PC-3 (cell line): Measurements from ENCODE around the gene OR2L5. TPM values are rescaled to one million over a fixed set of nuclear protein-coding genes. Genes with fewer than 3 reads are reported as not detected.

Experiments used
- ATAC-seq: fragments of 200-7000 bp; cut with Tn5 transposase; 2 replicates; pipeline ENCODE4 v1.9.1; 2020; ENCODE audit warnings: mild to moderate bottlenecking, moderate library complexity
- Bru-seq: library from RNA; stranded (reverse); fragments of 400-500 nt; gene quantifications from one replicate; lab custom pipeline; 2021; lab: Mats Ljungman, UMichigan
- BruChase-seq, 2 experiments: library from RNA; stranded (reverse); fragments of 400-500 nt; gene quantifications; one replicate each; lab custom pipeline; 2021; lab: Mats Ljungman, UMichigan
- BruUV-seq: library from RNA; stranded (reverse); fragments of 400-500 nt; replicated peaks from 2 replicates; lab custom pipeline; 2021; lab: Mats Ljungman, UMichigan
- CTCF ChIA-PET: fragments of 300-600 bp; sonication (Branson Sonifier 250); formaldehyde crosslinking; loops from one replicate; lab custom pipeline; 2022; ENCODE audit warnings: antibody characterized with exemption; lab: Charles Lee
- POLR2A ChIA-PET: fragments of 300-600 bp; sonication (Branson Sonifier 250); formaldehyde crosslinking; loops from one replicate; lab custom pipeline; 2022; ENCODE audit warnings: antibody characterized with exemption; ENCODE audit not compliant: unreplicated experiment; lab: Charles Lee
- DNase-seq: peaks from one replicate; pipeline ENCODE4 v3.0.0-alpha.2; 2015
- H2AFZ ChIP-seq: fragments of 300-600 bp; sonication (generic); 2 replicates; pipeline ENCODE4 v1.6.0; 2016; ENCODE audit warnings: antibody characterized with exemption, low read length
- H3F3A ChIP-seq: fragments of 300-600 bp; sonication (generic); one replicate; pipeline ENCODE4 v1.6.0; 2017; ENCODE audit warnings: antibody characterized with exemption, low read length, control low read depth, mild to moderate bottlenecking; ENCODE audit not compliant: unreplicated experiment
- H3K27ac ChIP-seq: fragments of 300-600 bp; sonication (generic); 2 replicates; pipeline ENCODE4 v1.5.1; 2016; ENCODE audit warnings: mild to moderate bottlenecking, low read length
- H3K27me3 ChIP-seq: fragments of 300-600 bp; sonication (generic); 2 replicates; pipeline ENCODE4 v1.6.1; 2016; ENCODE audit warnings: low read length, mixed read lengths
- H3K36me3 ChIP-seq: fragments of 300-600 bp; sonication (generic); 2 replicates; pipeline ENCODE4 v1.6.1; 2016; ENCODE audit warnings: low read depth, mixed run types, low read length, mixed read lengths
- H3K4me1 ChIP-seq: fragments of 300-600 bp; sonication (generic); 2 replicates; pipeline ENCODE4 v1.5.1; 2016; ENCODE audit warnings: low read length; ENCODE audit not compliant: insufficient read depth
- H3K4me2 ChIP-seq: fragments of 300-600 bp; sonication (generic); 2 replicates; pipeline ENCODE4 v1.6.0; 2016; ENCODE audit warnings: low read length
- H3K4me3 ChIP-seq: fragments of 300-600 bp; sonication (generic); 2 replicates; pipeline ENCODE4 v1.5.1; 2016; ENCODE audit warnings: mild to moderate bottlenecking, low read length, mixed read lengths
- H3K79me2 ChIP-seq: fragments of 300-600 bp; sonication (generic); 2 replicates; pipeline ENCODE4 v1.6.1; 2017; ENCODE audit warnings: low read length, mixed read lengths
- H3K9ac ChIP-seq: fragments of 300-600 bp; sonication (generic); 2 replicates; pipeline ENCODE4 v1.6.0; 2016; ENCODE audit warnings: mild to moderate bottlenecking, low read length
- H3K9me2 ChIP-seq: fragments of 300-600 bp; sonication (generic); replicated peaks from 2 replicates; pipeline ENCODE4 v1.6.1; 2016; ENCODE audit warnings: mixed run types, low read length, mixed read lengths
- H3K9me3 ChIP-seq: fragments of 300-600 bp; sonication (generic); 2 replicates; pipeline ENCODE4 v1.6.1; 2016; ENCODE audit warnings: low read length, mixed read lengths
- H4K20me1 ChIP-seq: fragments of 300-600 bp; sonication (generic); 2 replicates; pipeline ENCODE4 v1.6.1; 2016; ENCODE audit warnings: low read length, mixed read lengths
- EZH2 ChIP-seq: fragments of 300-600 bp; sonication (generic); IDR thresholded peaks from one replicate; pipeline ENCODE4 v1.6.1; 2017; ENCODE audit warnings: antibody characterized with exemption, mild to moderate bottlenecking, low read length; ENCODE audit not compliant: unreplicated experiment
- EZH2phosphoT487 ChIP-seq: fragments of 300-600 bp; sonication (generic); IDR thresholded peaks from 2 replicates; pipeline ENCODE4 v1.6.1; 2018; ENCODE audit warnings: mild to moderate bottlenecking, antibody characterized with exemption, low read length, borderline replicate concordance
- intact Hi-C: fragments of 100-400 bp; cut with micrococcal nuclease; formaldehyde crosslinking; loops from 2 replicates; pipeline ENCODE4 v1.9.0; 2023
- long read RNA-seq: library from polyadenylated mRNA; unstranded; transcript quantifications from one replicate; pipeline ENCODE4 v2.0.0, GENCODE V29; 2021; ENCODE audit not compliant: unreplicated experiment
- total RNA-seq: library from RNA; depleted of rRNA; stranded (reverse); fragments of >200 nt; gene quantifications from 2 replicates; pipeline ENCODE4 v1.2.3, GENCODE V29; 2014; rRNA removed
- TF ChIP-seq, protein P1 (sequence below): fragments of 300-600 bp; sonication (generic); conservative IDR thresholded peaks from 2 replicates; pipeline ENCODE4 v1.5.1; 2017; ENCODE audit warnings: antibody characterized with exemption, low read depth, mild to moderate bottlenecking, low read length

The OR2L5 gene
- 0.07 and 0.35 TPM in 2 replicates for total RNA-seq
- Bru-seq, nascent RNA: percentile 34 among the genes with signal in this experiment
- BruChase-seq, experiment 1, labeled RNA remaining after a 6-hour chase: percentile 38 among the genes with signal in this experiment
- percentile 50 among the genes with signal in this experiment for BruChase-seq, experiment 2, labeled RNA remaining after a 2-hour chase
- long read RNA-seq: 0 reads

GRCh38 chr1:248013229-248013710 lies at the start of gene OR2L5:
TSS of gene OR2L5 (plus strand) at chr1:248013660. CDS start at chr1:248021948, 8,288 bp downstream.
- BruUV-seq: no TSS peak
- Histone ChIP-seq H3K27me3 (no peaks in the 10 kb centered on the region), H3K4me2 (no peak within 1 kb of the TSS), H4K20me1 (no peaks in the 10 kb centered on the region), H3K9me3 (peaks cover 13% of the 10 kb centered on the region), H3K27ac (no peak within 1 kb of the TSS), H3K4me1 (no peaks in the 10 kb centered on the region), H3K79me2 (no peaks in the 10 kb centered on the region), H3K9ac (no peak within 1 kb of the TSS), H3F3A (no peaks in the 10 kb centered on the region), H2AFZ (no peak within 1 kb of the TSS), H3K4me3 (no peak within 1 kb of the TSS), H3K9me2 (no peaks in the 10 kb centered on the region; the same call in 1 of the 2 replicates), H3K36me3 (no peaks in the 10 kb centered on the region)
- TF ChIP-seq, protein P1, sequence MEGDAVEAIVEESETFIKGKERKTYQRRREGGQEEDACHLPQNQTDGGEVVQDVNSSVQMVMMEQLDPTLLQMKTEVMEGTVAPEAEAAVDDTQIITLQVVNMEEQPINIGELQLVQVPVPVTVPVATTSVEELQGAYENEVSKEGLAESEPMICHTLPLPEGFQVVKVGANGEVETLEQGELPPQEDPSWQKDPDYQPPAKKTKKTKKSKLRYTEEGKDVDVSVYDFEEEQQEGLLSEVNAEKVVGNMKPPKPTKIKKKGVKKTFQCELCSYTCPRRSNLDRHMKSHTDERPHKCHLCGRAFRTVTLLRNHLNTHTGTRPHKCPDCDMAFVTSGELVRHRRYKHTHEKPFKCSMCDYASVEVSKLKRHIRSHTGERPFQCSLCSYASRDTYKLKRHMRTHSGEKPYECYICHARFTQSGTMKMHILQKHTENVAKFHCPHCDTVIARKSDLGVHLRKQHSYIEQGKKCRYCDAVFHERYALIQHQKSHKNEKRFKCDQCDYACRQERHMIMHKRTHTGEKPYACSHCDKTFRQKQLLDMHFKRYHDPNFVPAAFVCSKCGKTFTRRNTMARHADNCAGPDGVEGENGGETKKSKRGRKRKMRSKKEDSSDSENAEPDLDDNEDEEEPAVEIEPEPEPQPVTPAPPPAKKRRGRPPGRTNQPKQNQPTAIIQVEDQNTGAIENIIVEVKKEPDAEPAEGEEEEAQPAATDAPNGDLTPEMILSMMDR: no peak
- TF ChIP-seq EZH2phosphoT487: no peak
- no peak for TF ChIP-seq EZH2
- peak; percentile 43 for DNase-seq
- intact Hi-C loops: no loop called here
- ChIA-PET POLR2A (no interaction called here), CTCF (no interaction called here)
- ATAC-seq: peak; percentile 87

DNA sequence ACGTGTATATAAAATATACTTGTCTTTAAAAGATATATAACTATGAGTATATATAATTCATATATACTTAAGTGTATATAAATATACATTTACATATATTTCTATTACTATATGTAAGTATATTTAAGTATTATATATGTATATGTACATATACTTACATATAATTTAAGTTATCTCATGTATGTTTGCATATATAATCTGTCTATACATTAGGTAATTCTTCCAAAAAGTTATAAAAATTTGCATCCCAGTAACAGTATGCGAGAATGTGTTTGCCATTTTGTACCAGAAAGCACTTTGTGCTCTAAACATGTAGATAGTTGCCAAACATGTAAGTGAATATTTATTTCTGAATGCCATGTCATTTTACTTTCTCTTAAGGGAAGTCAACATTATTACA lies 48.5 kb upstream of the OR2L5 start, which contains the start of gene OR2AK2:
Gene OR2AK2, plus strand, starts transcription at position 301 of the 400 bp plus-strand sequence. CDS start 144 bp downstream, outside the sequence.
- Histone ChIP-seq H3K27me3 (no peaks in the 10 kb centered on the region), H3K4me3 (no peak within 1 kb of the TSS), H3K9me2 (no peaks in the 10 kb centered on the region), H3K9me3 (no peaks in the 10 kb centered on the region), H3K9ac (no peak within 1 kb of the TSS), H3K27ac (no peak within 1 kb of the TSS), H4K20me1 (no peaks in the 10 kb centered on the region), H3F3A (no peaks in the 10 kb centered on the region), H3K36me3 (no peaks in the 10 kb centered on the region), H3K4me1 (peaks cover 11% of the 10 kb centered on the region), H3K4me2 (no peak within 1 kb of the TSS), H2AFZ (no peak within 1 kb of the TSS), H3K79me2 (no peaks in the 10 kb centered on the region)
- no TSS peak for BruUV-seq
- TF ChIP-seq, protein P1: no peak
- TF ChIP-seq EZH2phosphoT487 (no peak), EZH2 (no peak)
- no peak for ATAC-seq
- CTCF ChIA-PET: no interaction called here
- intact Hi-C loops: no loop called here
- POLR2A ChIA-PET: no interaction called here
- DNase-seq: no peak
